ELF-1 (cell line): ENCODE results near the gene GPR34.
"Not testable (repeated sequence)": the region's sequence is repeated elsewhere in the genome, so short reads cannot be mapped to it uniquely, and the experiment has no call there.

ENCODE experiments used
- DNase-seq: peaks from one replicate; pipeline ENCODE4 v3.0.0-alpha.2; 2016; ENCODE audit warnings: low read depth, low spot score

The GPR34 gene, protein sequence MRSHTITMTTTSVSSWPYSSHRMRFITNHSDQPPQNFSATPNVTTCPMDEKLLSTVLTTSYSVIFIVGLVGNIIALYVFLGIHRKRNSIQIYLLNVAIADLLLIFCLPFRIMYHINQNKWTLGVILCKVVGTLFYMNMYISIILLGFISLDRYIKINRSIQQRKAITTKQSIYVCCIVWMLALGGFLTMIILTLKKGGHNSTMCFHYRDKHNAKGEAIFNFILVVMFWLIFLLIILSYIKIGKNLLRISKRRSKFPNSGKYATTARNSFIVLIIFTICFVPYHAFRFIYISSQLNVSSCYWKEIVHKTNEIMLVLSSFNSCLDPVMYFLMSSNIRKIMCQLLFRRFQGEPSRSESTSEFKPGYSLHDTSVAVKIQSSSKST

GRCh38 chrX:41688835-41689234 is at the start of gene GPR34:
TSS of gene GPR34 (plus strand) at chrX:41688973. CDS start at chrX:41695634, 6,661 bp downstream.
- DNase-seq = no peak

- DNase-seq = not testable (repeated sequence)
Observed at GRCh38 chrX:41646201-41646600, 42.6 kb upstream of the GPR34 start.

GRCh38 chrX:41653125-41653524 is 35.6 kb upstream of the GPR34 start:
- DNase-seq = no peak

DNA sequence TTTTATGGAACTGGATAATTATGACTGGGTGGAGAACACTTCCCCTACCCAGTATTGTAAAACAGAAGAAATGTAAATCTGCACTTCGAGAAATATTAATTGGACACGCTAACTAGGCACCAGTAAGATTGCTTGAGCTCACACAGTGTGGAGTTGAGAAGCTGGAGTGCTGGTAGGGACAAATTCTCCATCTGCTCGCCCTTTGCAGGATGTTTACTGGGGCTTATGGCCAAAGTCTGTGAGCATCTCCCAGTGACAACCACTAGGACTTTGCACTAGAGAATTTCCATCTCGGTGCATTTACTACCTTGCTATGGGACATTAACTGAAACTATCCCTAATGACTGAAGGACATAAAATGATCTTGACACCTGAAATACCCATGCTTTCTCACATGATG is 33.7 kb upstream of the GPR34 start:
- no peak for DNase-seq

- no peak for DNase-seq
Observed at GRCh38 chrX:41655631-41656030, 33.1 kb upstream of the GPR34 start.

DNA sequence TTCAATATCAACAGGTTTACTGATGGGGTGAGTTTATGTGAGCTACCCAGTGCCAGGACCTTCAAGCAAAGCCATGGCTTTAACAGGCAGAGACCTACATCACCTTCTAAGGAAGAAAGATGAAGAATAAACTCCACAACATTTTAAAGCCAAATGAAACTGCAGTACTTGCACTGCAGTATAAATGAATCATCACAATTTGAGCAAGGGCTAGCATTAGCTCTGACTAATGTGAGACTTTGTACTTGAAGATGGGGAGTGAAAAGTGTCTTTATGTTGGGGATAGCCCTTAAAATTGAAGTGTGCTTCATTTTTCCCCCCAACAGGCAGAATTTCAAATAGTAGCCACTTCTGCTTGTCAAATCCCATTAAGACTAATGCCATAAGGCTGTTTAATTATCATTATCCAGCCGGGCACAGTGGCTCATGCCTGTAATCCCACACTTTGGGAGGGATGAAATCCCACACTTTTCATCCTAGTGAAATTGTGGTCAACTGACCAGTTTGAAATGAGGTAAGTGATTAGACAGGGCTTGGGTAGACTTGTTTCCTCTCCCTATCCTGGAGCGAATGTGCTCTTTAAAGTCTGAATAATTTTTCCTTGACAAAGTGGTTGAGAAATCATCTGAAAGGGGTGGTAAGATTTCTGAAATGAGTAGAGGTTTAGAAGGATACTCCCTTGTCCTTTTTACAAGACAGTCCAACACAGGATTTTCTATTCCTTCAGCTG is 27.2 kb upstream of the GPR34 start:
- DNase-seq = no peak

DNA sequence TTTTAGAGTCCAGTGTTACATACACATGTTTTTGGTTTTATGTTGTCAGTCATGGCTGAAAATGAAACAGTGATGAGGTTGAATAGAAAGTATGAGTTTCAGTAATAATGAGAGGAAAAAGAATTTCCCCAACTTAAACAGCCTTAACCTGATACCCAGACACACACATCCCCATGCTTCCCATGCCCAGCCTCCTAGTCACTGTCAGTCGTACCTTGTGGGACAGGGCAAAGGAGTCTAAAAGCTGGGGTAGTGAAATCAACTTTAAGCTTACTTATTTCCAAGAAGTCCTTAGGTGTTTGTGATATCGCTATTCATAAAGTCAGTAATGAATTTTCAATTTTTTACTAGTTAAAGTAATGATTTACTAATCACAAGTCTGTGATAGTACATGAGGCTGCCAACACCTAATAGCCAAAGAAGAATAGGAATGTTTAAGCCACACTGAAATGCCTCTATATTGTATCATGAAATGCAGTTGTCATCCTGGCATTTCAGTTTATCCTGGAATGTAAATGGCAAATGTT is 24.3 kb upstream of the GPR34 start:
- DNase-seq = no peak

DNA sequence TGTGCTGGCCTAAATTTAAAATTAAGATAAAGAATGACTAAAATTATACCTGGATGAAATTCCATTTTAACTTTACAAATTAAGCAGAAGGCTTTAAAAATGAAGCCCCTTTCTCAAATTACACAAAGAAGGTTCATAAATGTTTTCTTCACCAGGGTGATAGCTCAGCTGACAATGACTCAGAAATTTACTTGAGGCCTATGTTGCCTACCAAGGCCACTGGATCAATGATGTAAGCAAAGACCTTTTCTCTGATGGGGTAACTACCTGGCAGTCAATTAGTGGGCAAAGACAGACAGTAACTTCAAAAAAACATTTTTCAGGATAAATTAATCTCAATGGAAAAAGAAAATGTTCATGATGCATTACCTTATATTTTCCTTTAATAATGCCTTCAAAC is 23.9 kb upstream of the GPR34 start:
- DNase-seq = no peak

- no peak for DNase-seq
Observed at GRCh38 chrX:41665686-41666085, 23.1 kb upstream of the GPR34 start.

DNA sequence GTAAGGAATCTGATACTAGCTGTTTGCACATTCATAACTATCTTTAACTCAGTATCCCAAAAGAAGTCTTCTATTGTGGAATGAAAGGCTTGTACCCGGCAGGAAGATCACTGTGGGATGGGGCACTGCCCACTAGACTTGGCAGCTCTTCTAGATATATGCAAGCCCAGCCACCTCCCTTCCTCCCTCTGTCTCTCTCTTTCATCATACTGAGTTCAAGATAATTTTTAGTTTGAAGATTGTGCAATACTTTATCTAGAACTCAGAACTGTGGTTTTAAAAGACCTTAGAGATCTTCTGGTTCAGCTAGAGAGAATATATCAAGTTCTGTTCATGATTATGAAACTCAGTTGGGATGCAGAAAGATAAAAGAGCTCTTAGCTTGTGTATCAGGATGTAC is 22.5 kb upstream of the GPR34 start:
- no peak for DNase-seq

DNA sequence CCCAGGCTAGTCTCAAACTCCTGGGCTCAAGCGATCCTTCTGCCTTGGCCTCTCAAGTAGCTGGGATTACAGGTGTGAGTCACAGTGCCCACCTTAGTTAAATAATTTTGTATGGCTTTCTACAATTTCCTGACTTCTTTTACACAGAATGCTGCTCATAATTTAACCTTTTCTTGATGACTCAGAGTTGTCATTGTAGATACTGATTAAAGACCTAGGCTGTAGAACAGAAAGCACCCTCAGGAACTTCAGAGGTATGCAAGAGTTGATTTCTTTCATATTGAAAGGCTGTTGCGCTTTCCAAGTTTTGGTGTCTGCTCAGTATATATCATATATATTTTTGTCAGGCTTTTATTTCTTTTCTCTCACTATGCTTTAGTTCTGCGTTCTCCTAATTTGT is 21.1 kb upstream of the GPR34 start:
- no peak for DNase-seq

DNA sequence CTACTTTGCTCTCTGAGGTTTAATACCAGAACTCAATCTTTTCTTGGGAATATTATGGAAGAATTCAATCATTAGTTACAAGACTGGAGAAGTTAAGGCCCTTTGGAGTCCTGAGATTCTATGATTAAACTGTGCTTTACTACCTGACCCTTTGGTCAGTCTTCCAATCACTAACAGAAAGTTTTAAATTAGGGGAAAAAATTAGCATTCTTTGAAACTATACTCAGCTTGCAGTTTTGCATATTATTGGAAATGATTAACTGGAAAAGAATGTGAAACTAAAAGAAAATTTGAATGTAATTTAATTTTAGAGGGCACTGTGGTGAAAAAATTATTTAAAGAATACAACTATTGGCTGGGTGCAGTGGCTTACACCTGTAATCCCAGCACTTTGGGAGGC is 18.7 kb upstream of the GPR34 start:
- no peak for DNase-seq

GRCh38 chrX:41671082-41671481 is 17.7 kb upstream of the GPR34 start:
- DNase-seq = no peak

DNA sequence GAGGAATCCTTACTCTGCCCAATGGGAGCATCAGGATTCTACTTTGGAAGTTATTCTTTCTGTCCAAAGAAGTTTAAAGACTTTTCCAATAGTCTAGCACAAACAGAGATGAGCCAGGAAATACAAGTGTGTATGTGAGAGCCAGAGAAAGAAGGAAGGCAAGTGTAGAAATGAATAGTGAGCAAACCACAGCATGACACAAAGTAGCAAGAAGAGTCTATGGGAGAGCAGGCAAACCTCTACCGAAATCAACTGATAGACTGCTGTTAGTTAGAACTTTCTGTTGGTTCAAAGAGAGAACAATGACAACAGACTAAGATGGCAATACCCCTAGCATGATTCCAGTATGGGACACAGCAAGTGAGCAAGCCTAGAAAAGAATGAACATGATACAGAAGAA is 16.1 kb upstream of the GPR34 start:
- no peak for DNase-seq

- not testable (repeated sequence) for DNase-seq
Observed at GRCh38 chrX:41676361-41676760, 12.4 kb upstream of the GPR34 start.

- no peak for DNase-seq
Observed at GRCh38 chrX:41677183-41678060, 11.4 kb upstream of the GPR34 start.

DNA sequence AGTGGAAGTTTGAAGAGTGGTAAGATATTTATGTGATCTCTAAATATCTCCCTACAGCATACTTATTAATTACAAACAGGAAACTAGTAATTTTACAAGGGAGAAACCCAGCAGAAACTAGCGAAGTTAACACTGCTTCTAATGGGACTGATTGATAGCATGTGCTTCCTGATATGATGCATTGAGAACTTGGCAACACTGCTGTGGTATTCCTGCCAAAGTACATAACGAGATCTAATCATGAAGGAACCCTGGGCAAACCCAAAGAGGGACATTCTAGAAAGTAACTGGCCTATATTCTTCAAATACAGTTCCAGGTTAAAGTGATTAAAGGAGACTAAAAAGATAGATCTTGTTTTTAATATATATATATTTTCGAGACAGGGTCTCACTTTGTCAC is 4.6 kb upstream of the GPR34 start:
- DNase-seq = no peak

DNA sequence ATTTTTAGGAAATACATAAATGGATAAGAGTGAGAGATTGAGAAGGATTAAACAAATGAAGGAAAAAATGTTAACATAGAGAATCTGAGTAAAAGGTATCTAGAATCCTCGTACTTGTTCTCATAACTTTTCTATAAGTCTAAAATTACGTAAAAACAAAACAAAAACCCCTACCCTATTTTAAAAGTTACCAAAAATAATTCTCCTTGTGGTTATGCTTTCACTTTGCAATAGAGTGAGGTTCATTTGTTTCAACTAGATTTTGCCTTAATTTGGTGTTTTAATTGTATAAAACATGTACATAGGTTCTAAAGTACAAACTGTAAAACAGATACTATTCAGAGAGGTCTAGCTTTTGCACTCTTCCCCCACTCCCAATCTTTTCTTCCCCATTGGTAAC is 3.8 kb upstream of the GPR34 start:
- DNase-seq = no peak

DNA sequence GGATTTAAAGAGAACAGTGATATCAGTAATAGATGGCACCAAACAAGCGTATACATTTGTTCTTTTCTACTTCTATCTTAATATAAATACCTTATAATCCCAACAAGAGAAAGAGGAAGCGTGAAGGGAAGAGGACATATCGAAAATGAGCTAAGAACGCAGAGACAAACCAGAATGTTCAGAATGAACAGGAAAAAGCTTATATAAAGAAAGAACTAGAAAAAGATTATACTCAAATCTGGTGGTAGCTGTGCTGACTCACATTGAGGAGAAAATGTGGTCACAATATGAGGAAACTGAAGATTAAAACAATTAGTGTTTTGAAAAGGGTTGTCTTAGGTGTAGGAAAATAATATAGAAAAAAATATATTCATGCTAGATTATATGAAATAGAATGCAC is 2.0 kb upstream of the GPR34 start:
- no peak for DNase-seq

DNA sequence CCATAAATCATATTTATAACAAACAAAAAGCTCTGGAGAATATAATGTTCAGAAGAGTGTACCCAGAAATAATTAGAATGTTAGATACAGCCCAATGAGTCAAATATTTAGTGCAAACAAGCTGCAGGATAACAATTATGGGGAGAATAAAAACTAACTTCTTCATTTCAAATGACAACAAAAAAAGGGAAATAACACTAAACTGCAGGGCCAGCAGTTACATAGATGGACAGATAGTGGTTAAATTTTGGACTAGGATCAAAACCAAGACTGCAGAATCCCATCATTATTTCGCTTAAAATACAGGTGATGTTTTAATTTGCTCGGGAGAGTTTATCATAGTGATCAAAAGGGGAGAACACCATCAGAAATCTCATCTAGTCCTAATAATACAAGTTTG is 617 bp upstream of the GPR34 start:
- no peak for DNase-seq

GRCh38 chrX:41689711-41690110 is 938 bp downstream of the GPR34 start:
- no peak for DNase-seq

GRCh38 chrX:41692162-41692749 is 3.5 kb downstream of the GPR34 start:
- no peak for DNase-seq
